NCI-H345 (cell line): ENCODE data around the gene ABITRAM.
"Not testable (repeated sequence)": the region's sequence is repeated elsewhere in the genome, so short reads cannot be mapped to it uniquely, and the experiment has no call there.

Source experiments
- DNase-seq: peaks from one replicate; lab custom pipeline; 2025; lab: John Stamatoyannopoulos, UW

Gene ABITRAM

DNA sequence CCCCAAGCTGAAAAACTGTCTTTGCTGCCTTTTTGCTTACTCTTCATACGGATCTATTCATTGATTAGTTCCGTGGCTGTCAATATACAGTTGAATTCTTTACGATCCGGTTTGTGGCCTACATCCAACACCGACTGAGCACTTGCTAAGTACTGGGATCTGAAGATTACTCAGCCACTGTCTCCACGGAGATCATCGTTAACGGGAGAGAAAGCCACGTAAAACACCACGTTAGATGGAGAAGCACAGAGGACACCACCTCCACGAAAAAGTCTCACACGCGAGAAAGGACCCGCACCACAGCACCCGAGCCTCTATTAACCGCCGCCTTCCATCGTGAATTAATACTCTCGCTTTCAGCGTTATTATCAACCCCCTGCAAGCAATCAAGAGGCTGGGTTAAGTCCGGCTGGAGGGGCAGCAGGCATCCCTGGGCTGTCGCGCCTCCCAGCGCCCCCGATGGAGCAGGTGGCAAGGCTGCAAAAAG is 926 bp upstream of the ABITRAM start:
- peak; percentile 24 for DNase-seq

- DNase-seq = peak; percentile 88
Observed at GRCh38 chr9:108933718-108934322, 380 bp upstream of the ABITRAM start, which contains the start of gene ELP1. Gene ELP1, minus strand, starts transcription at chr9:108934124. Its CDS starts 2,978 bp downstream, at chr9:108931146.

DNA sequence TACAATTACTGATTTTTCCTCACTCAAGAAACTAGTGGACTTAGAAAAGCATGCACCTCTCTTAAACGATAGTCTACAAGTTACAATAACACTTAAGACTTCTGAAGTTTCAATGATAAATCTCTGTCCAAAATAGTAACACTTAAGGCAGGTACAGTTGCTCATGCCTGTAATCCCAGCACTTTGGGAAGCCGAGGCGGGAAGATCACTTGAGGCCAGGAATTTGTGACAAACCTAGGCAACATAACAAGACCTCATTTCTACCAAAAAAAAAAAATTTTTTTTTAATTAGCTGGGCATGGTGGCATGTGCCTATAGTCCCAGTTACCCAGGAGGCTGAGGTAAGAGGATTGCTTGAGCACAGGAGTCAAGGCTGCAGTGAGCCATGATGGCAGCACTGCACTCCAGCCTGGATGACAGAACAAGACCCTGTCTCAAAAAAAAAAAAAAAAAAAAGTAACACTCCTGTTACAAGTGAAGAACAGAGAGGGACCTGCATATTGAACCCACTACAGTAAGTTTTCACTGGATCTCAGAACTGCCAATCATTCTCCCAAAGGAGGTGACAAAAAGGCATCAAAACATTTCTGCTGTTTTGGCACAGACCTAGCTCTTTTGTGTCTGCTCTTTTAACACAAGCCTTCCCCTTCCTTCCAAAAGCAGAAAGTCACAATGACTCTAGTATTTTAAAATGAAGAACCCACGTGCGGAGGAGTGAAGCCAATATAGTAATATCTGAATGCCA is 3.5 kb downstream of the ABITRAM start:
- DNase-seq = no peak

DNA sequence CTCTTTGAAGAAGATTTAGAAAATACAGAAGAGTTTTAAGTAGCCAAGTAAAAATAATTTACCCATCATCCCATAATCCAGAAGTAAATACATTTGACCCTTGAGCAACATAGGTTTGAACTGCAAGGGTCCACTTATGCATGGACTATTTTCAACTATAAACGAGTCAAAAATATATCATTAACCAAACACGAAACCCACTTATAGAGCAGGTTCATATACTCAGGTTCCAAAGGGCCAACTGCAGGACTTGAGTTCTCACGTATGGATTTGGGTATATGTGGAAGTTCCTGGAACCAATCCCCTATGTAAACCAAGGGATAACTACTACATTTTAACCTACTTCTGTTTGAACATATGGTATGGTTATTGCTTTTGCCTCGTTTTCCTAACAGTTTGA is 5.8 kb downstream of the ABITRAM start:
- DNase-seq = no peak

- no peak for DNase-seq
Observed at GRCh38 chr9:108950168-108950567, 16.0 kb downstream of the ABITRAM start.

DNA sequence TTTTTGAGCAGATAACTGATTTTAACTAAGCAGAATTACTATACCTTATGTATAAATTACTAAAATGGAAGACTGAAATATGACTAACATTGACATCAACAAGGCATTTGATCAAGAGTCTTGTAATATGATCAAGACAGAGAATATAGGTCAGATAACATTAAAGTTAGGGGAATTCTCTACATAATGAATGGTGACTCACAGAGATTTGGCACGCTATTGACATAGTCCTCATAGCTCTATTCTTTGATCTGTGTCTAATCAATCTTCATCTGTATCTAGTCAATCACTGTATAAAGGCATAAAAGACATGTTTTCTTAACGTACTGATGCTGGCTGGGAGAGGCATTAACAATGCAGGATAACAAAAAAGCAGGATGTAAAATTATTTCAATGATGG is 17.4 kb downstream of the ABITRAM start:
- no peak for DNase-seq

DNA sequence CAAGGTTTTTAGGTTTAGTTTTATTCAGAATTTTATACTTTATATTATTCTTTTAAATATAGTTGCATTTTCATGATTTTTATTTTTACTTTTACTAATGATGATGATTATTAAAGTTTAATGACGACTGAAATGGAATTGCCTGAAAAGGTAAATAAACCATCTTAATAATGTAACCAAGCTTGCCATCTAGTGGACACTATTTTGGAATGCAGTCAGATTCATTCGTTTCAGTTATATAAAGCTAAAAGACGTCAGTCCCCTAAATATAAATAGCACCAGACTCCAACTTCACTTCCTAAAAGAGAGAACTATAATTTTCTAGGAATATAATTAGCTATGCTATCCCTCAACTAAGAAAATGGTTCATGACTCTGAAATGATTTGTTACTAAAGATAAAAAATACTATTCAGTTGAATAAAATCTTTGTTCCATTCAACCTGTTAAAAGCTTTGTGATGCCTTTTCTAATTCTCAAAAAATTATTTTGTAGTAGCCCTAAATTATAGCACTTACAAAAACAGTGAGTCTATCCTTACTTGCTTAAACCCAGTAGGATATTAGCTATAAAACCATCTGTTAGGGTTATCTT is 19.9 kb downstream of the ABITRAM start:
- no peak for DNase-seq

DNA sequence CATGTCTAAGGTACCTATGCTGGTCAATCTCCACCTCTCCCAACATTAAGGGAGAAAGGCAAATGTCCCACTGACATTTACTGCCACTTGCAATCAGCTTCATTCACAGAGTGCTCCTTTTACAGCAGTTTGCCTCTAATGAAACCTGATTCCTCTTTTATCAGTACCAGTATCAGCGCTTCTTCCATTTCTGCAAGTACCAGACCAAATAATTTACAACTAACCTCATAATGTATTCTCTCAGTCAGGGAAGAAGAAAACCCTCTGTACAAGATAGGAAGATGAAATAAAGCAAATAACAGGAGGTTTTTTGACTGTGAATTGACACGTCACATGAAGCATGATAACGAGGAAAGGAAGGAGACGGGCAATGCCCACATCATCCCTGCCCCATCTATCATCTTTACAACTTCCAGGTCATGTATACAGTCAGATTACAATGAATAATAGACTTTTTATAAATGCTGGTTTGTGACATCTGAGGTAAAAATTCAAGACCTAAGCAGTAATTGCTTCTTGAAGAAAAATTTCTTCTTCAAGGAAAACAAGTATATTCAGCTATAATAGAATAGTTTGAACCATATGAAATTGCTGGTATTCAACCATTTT is 21.9 kb downstream of the ABITRAM start:
- no peak for DNase-seq

DNA sequence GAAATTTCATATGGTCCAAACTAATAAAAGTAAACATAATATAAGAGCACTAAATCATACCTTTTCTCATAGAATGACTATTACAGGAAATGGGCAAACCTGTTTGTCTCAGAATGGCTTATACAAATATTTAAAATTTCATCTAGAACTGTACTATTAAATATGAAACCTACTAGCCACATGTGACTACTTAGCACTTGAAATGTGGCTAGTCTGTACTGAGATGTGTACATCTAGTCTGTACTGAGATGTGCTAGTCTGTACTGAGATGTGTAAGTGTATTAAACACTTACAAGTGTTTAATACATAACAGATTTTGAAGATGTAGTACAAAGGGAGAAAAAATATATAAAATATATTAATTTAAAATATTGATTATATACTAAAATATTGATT is 22.4 kb downstream of the ABITRAM start:
- no peak for DNase-seq

DNA sequence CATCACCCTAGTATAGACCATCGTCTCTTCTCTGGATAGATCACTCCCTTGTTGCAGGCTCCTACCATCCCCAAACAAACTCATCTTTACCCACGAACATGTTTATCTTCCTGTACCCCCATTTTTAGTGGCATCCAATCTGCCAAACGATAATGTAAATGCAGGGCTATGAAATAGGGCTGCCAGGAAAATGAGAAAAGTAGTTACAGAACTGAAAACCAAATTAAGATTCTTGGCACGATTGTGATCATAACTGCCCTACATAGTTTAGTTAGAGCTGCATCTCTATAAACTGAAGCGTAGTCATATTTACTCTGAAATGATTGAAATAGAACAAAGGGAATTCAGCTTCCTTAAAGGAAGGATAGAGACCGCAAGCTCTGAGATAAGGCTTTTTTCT is 26.1 kb downstream of the ABITRAM start:
- DNase-seq = no peak

DNA sequence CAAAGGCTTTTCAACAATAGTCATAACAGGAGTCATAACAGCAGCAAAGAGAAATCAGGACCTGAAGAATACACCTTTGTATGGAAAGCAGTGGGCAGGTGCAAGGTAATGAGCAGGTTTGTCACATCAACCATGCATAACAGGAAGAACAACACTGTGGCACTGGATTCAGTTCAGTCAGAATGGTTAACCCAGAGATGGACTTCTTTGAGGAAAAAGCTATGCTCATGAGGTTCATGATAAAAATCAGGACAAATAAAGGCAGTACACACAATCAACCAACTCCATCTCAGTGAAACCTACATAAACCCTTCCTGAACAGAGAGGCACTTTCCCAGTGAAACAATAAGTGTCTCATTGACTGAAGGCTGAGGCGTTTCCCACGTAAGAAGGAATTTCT is 27.0 kb downstream of the ABITRAM start:
- DNase-seq = no peak

DNA sequence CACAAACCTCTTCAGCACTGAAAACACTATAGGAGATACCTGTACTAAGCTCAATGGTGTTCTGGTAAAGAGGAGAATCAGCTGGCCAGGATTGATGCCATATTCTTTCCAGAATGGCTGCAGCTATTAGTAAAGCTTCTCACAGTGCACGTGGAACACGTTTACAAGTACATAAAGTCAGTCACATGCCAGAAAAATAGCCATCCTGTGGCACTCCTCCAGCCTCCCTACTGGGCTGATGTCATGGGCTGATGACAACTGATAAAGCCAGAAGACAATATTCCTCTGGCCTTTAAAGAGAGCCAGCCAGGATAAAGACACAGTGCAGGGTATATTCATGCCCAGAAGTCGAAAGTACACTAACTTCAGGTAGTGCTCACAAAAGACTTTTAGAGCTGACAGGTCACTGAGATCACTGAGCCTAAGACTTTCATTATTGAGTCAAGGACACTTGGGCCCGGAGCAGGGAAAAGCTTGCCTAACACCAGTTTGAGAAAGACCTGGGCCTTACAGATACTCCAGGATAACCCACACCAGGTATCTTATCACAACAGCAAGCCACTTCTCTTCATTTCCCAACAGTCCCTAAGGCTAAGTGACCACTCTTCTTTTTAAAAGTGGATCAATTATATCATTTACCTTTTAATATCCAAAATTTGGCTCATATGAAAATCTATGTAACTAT is 29.4 kb downstream of the ABITRAM start:
- peak; percentile 29 for DNase-seq

DNA sequence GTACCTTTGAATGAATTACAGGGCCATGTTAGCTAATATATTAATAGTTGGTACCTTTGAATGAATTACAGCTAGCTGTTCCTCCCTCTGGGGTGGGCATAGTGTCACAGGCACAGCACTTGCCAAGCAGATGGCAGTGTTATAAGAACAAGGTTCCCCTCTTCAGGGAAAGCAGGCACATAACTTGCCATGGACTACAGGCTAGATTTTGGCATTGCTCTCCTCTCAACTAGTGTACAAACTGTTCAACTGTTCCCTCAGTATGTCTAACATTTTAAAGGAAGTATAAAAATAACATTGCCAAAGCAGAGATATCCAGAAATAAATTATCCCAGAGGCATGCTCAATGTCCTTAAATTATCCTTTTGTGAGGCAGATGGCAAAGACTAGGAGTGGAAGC is 33.7 kb downstream of the ABITRAM start:
- no peak for DNase-seq

DNA sequence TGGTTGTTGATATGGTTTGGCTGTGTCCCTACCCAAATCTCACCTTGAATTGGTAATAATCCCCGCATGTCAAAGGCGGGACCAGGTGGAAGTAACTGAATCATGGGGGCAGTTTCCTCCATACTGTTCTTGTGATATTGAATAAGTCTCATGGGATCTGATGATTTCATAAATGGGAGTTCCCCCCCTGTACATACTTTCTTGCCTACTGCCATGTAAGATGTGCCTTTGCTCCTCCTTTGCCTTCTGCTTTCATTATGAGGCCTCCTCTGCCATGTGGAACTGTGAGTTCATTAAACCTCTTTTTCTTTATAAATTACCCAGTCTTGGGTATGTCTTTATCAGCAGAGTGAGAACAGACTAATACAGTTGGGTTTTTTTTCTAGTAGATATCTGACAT is 37.2 kb downstream of the ABITRAM start:
- not testable (repeated sequence) for DNase-seq

- DNase-seq = no peak
Observed at GRCh38 chr9:108972186-108972585, 38.0 kb downstream of the ABITRAM start.

DNA sequence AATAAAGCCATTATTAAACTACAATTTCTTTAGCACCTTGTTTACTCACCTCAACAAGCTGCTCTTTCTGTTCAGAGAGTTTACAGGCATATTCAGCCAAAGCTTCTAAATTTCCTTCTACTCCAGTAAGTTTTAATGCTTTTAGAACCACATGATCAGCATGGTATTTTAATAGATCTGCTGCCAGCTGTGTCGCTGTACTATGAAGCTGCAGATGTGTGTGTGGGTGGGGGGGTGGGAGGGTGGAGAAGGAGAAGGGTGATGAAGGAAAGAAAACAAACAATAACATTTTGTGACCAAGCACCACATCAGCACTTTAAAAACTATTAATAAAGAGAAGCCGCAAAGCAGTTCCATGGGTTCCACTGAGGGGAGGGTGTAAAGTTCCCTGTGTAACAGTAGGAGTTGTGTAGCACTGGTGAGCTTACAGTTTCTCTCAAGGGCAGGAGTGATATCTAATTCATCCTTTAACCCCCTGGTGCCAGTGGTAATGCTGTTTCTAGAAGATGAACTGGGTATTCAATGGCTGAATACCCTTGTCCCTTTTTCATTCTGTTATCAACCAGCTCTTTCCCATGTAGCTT is 38.5 kb downstream of the ABITRAM start:
- DNase-seq = no peak

- DNase-seq = no peak
Observed at GRCh38 chr9:108973895-108974294, 39.7 kb downstream of the ABITRAM start.

- DNase-seq = no peak
Observed at GRCh38 chr9:108978205-108978604, 44.0 kb downstream of the ABITRAM start.

DNA sequence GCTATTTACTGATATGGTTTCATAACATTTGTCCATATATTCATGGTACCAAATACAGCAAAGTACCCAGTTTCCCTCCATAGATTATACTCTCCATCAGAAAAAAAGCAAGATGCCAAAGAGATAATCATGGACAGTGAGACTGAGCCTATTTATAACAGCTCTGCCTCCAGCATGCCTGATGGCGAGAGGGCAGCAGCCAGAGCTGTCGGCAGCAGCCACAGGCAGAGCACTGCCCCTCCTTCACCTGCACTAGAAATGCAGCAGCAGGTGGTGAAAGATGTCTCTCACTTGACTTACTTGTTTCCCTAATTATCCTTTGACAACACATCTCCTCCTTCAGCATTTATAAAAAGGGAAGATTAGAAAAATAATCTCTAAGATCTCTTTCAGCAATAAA is 46.7 kb downstream of the ABITRAM start:
- no peak for DNase-seq

GRCh38 chr9:108983885-108984284 is 49.7 kb downstream of the ABITRAM start:
- DNase-seq = no peak
